ENCODE measurements around the gene ZNF124.
"Not testable (repeated sequence)": the region's sequence is repeated elsewhere in the genome, so short reads cannot be mapped to it uniquely, and the experiment has no call there.

Gene ZNF124

DNA sequence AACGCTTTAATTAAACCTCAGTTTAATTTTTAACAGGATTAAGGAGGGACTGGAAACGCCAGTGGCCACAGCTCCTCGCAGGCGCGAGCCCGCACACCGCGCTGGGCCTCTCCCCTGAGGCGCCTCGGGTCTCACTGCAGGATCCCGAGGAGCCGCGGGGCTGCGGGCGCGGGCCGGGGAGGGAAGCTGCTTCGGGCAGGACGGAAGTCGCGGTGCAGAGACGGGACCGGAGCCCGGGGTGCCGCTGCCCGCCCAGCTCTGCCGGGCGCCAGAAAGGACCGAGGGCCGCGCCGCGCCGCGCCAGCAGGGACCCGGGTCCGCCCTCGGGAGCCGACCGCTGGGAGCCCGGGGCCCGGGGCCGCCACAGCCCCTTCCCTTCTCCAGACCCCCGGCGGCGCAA, 377 bp downstream of the ZNF124 start:
- not testable (repeated sequence) for DNase-seq

DNA sequence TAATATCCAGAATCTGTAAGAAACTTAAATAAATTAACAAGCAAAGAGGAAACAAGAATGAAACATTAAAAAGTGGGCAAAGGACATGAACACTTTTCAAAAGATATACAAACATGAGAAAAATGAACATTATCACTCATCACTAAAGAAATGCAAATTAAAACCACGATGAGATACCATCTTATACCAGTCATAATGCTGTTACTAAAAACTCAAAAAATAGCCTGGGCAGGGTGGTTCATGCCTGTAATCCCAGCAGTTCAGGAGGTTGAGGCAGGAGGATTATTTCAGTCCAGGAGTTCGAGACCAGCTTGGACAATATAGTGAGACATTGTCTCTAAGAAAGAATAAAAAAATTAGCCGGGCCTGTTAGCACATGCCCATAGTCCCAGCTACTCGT, 6.1 kb downstream of the ZNF124 start:
- DNase-seq = no peak

DNA sequence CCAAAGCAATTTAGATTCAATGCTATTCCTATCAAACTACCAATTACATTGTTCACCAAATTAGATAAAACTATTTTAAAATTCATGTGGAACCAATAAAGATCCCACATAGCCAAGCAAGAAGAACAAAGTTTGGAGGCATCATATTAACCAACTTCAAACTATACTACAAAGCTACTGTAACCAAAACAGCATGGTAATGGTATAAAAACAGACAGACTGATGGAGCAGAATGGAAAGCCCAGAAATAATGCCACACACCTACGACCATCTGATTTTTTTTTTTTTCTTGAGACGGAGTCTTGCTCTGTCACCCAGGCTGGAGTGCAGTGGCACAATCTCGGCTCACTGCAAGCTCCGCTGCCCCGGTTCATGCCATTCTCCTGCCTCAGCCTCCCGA, 7.1 kb downstream of the ZNF124 start:
- DNase-seq = no peak

GRCh38 chr1:247156787-247157232, 15.0 kb downstream of the ZNF124 start:
- peak; percentile 17 for DNase-seq

- no peak for DNase-seq
These were observed 24.0 kb downstream of the ZNF124 start for GRCh38 chr1:247147781-247148180.

GRCh38 chr1:247147120-247147519, 24.7 kb downstream of the ZNF124 start:
- not testable (repeated sequence) for DNase-seq

GRCh38 chr1:247146671-247147070, 25.1 kb downstream of the ZNF124 start:
- no peak for DNase-seq

DNA sequence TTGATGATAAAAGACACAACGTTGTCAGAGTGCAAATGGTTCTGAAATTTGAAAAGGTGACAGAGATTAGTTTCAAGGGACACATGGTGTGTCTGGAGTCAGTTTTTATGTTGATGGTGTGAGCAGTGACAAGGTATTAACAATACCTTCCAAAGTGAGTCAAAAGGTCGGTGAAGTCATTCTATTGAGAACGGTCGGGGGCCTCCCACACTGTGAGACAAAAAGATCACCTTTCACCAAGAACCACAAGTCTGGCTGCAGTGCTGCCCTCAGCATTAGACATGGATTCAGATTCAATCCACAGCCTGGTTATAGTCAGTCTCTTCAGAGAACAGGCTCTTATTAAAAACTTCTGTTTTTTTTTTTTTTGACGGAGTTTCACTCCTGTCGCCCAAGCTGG, 26.5 kb downstream of the ZNF124 start:
- no peak for DNase-seq

- not testable (repeated sequence) for DNase-seq
These were observed 32.3 kb downstream of the ZNF124 start for GRCh38 chr1:247139557-247139956.

- DNase-seq = no peak
These were observed 40.6 kb downstream of the ZNF124 start for GRCh38 chr1:247131236-247131635.

DNA sequence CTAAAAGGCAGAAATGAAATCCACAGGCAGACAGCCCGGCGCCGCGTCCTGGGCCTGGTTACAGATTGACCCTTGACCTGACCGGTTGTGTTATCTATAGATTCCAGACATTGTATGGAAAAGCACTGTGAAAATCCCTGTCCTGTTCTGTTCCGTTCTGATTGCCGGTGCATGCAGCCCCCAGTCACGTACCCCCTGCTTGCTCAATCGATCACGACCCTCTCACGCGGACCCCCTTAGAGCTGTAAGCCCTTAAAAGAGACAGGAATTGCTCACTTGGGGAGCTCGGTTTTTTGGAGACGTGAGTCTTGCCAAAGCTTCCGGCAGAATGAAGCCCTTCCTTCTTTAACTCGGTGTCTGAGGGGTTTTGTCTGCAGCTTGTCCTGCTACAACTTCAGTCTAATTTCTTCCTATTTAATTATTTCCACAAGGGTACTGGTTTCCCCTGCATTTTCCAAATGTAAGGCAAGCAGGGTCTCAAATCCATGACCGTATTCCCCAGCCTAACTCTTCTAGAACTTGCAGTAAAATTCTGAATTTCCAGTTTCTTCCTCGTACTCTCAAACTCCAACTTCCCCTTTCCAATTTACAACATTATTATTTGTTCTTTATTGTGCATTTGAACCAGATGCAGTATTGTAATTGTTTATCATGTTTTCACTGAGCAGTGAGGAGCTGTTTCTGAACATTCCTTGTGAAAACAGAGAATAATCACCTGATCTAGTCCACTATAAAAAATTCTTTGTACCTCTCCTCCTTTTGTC, 44.1 kb downstream of the ZNF124 start:
- peak; percentile 18 for DNase-seq

DNA sequence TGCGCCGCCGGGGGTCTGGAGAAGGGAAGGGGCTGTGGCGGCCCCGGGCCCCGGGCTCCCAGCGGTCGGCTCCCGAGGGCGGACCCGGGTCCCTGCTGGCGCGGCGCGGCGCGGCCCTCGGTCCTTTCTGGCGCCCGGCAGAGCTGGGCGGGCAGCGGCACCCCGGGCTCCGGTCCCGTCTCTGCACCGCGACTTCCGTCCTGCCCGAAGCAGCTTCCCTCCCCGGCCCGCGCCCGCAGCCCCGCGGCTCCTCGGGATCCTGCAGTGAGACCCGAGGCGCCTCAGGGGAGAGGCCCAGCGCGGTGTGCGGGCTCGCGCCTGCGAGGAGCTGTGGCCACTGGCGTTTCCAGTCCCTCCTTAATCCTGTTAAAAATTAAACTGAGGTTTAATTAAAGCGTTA, 45.2 kb downstream of the ZNF124 start:
- DNase-seq = not testable (repeated sequence)

GRCh38 chr1:247126166-247126565, 45.7 kb downstream of the ZNF124 start:
- not testable (repeated sequence) for DNase-seq

DNA sequence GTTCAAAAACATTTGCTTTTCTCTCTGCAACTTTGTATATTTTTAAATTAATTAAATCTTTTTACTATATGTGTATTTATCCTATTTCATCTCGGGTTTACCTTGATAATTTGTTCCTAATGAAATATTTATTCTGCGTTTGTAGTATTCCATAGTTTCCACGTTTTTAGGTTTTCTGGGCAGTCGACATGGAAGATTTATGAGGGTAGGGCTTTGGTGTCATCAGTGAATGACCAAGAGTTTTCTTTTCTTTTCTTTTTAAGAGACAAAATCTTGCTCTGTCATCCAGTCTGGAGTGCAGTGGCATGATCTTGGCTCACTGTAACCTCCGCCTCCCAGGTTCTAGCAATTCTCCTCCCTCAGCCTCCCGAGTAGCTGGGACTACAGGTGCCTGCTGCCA, 50.4 kb downstream of the ZNF124 start:
- no peak for DNase-seq

DNA sequence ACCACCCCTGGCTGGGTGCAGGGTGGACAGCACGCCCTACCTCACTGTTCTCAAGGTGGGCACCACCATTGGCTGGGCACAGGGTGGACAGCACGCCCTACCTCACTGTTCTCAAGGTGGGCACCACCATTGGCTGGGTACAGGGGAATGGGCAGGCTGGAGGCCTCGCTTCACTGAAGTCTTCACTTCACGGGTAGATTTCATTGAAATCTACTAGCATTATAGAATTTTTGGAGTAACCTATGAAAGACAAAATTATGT, 51.5 kb downstream of the ZNF124 start:
- not testable (repeated sequence) for DNase-seq

GRCh38 chr1:247119600-247120407, 52.0 kb downstream of the ZNF124 start:
- DNase-seq = no peak

GRCh38 chr1:247118946-247119446, 52.8 kb downstream of the ZNF124 start:
- peak; percentile 19 for DNase-seq

- DNase-seq = no peak
These were observed 56.3 kb downstream of the ZNF124 start for GRCh38 chr1:247115545-247115944.

GRCh38 chr1:247115141-247115510, 56.7 kb downstream of the ZNF124 start:
- DNase-seq = no peak

DNA sequence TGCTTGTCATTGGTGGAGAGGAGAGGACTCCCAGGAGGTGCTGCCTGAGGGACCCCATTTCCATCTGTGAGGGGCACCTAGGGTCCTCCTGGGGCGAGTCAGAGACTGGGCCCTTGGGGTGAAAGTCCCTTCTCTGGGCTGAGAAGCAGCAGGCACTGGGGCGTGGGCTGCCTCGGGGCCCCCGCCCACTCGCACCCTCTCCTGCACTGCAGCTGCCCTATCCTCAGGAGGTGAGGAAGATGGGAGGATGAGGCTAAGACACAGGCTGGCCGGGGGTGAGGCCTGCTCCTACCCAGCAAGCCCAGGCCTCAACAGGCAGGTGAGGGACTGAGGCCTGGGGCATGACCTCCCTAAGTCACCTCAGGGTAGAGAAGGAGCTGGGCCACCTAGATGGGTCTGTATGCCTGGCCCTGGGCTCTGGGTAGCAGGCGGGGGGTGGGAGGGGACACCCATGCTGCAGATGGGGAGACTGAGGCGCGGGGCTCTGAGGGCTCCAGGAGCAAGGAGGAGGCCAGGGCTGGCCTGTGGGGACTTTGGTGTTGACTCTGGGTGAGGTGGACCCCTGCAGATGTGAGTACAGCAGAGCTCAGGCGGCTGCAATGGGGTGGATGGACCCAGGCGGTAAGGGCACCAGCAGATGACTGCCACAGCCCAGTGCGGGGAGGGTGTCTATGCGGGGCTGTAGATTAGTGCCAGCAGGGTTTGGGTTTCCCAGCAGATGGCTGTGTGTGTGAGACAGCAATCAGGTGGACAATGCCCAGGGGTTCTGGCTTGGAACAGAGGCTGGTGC, 57.3 kb downstream of the ZNF124 start:
- no peak for DNase-seq

GRCh38 chr1:247113733-247114271, 58.0 kb downstream of the ZNF124 start:
- DNase-seq = no peak

GRCh38 chr1:247113094-247113497, 58.7 kb downstream of the ZNF124 start:
- no peak for DNase-seq

GRCh38 chr1:247112479-247112781, 59.4 kb downstream of the ZNF124 start:
- no peak for DNase-seq

Measured in eye (tissue), 1 donor.